PC-9 (cell line): ENCODE data around the gene LNP1.

Experiments used
- EZH2 ChIP-seq: fragments of 200-600 bp; sonication (generic); IDR thresholded peaks from 2 replicates; pipeline ENCODE4 v1.8.0; 2017; ENCODE audit warnings: antibody characterized with exemption, low read depth
- TF ChIP-seq, protein P1 (sequence below): fragments of 200-600 bp; sonication (generic); conservative IDR thresholded peaks from 2 replicates; pipeline ENCODE4 v1.6.1; 2017; ENCODE audit warnings: mixed run types, antibody characterized with exemption, mild to moderate bottlenecking, moderate library complexity

GRCh38 chr3:100492059-100493006 is 91.0 kb downstream of the LNP1 start, which contains the start of gene TMEM45A:
- TF ChIP-seq, protein P1, sequence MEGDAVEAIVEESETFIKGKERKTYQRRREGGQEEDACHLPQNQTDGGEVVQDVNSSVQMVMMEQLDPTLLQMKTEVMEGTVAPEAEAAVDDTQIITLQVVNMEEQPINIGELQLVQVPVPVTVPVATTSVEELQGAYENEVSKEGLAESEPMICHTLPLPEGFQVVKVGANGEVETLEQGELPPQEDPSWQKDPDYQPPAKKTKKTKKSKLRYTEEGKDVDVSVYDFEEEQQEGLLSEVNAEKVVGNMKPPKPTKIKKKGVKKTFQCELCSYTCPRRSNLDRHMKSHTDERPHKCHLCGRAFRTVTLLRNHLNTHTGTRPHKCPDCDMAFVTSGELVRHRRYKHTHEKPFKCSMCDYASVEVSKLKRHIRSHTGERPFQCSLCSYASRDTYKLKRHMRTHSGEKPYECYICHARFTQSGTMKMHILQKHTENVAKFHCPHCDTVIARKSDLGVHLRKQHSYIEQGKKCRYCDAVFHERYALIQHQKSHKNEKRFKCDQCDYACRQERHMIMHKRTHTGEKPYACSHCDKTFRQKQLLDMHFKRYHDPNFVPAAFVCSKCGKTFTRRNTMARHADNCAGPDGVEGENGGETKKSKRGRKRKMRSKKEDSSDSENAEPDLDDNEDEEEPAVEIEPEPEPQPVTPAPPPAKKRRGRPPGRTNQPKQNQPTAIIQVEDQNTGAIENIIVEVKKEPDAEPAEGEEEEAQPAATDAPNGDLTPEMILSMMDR: no peak
- TF ChIP-seq EZH2: no peak
